BJ (cell line): Measurements from ENCODE around the gene TMEM225B. TPM values are rescaled to one million over a fixed set of nuclear protein-coding genes. Genes with fewer than 3 reads are reported as not detected.

Experiments used
- CTCF ChIA-PET: fragments of 350-600 bp; formaldehyde crosslinking; extraction: SDS; loops from one replicate; lab custom pipeline; 2021; ENCODE audit warnings: antibody characterized with exemption, inconsistent platforms; lab: Yijun Ruan, JAX
- POLR2A ChIA-PET: fragments of 300-600 bp; sonication (Branson Sonifier 250); formaldehyde crosslinking; extraction: SDS; loops from one replicate; lab custom pipeline; 2021; ENCODE audit warnings: antibody characterized with exemption; lab: Charles Lee
- DNase-seq: peaks from one replicate; pipeline ENCODE4 v3.0.0-alpha.2; 2011; ENCODE audit warnings: low read depth
- H3K27me3 ChIP-seq: 2 replicates; pipeline ENCODE4 v1.6.0; 2011; ENCODE audit warnings: low read length; ENCODE audit not compliant: control insufficient read depth, insufficient read depth
- H3K36me3 ChIP-seq: 2 replicates; pipeline ENCODE4 v1.5.1; 2011; ENCODE audit warnings: low read length; ENCODE audit not compliant: control insufficient read depth, insufficient read depth
- H3K4me3 ChIP-seq: 2 replicates; pipeline ENCODE4 v1.5.1; 2011; ENCODE audit warnings: low read depth, mild to moderate bottlenecking, control low read depth, low read length
- CTCF ChIP-seq: IDR thresholded peaks from 2 replicates; pipeline ENCODE4 v1.5.1; 2011; ENCODE audit warnings: low read depth, mild to moderate bottlenecking, control low read depth, inconsistent platforms, low read length, moderate library complexity; ENCODE audit not compliant: insufficient read depth
- polyA plus RNA-seq: library from polyadenylated mRNA; depleted of rRNA; stranded (reverse); fragments of >200 nt; gene quantifications from 2 replicates; pipeline ENCODE4 v1.2.3, GENCODE V29; 2011

The TMEM225B gene
- polyA plus RNA-seq, 1 experiment = 1.2 TPM

- Histone ChIP-seq H3K36me3 (no peaks in the 10 kb centered on the region), H3K27me3 (peaks cover 5% of the 10 kb centered on the region), H3K4me3 (no peak overlapping the region)
- POLR2A ChIA-PET = no interaction called here
- DNase-seq = no peak
- CTCF ChIA-PET = no interaction called here
- no peak for TF ChIP-seq CTCF
Observed at GRCh38 chr7:99605527-99605926, 7.5 kb downstream of the TMEM225B start.

DNA sequence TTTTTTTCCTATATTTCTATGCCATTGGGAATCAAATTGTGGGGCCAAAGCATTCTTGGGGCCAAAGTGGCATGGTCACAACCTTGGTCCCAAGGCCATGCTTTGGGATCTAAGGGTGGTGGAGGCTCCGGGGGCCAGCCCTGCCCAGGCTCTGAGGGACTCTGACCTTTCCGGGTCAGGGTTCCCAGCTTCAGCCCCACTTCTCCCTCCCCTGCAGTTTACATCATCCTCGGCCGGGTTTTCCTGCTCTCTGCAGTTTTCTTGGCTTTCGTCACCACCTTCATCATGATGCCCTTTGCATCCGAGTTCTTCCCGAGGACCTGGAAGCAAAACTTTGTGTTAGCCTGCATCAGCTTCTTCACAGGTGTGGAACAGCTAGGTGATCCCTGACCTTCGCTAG is 8.5 kb downstream of the TMEM225B start:
- no peak for DNase-seq
- Histone ChIP-seq H3K4me3 (no peak overlapping the region), H3K36me3 (no peaks in the 10 kb centered on the region), H3K27me3 (peaks cover 5% of the 10 kb centered on the region)
- ChIA-PET POLR2A (no interaction called here), CTCF (no interaction called here)
- TF ChIP-seq CTCF = no peak

DNA sequence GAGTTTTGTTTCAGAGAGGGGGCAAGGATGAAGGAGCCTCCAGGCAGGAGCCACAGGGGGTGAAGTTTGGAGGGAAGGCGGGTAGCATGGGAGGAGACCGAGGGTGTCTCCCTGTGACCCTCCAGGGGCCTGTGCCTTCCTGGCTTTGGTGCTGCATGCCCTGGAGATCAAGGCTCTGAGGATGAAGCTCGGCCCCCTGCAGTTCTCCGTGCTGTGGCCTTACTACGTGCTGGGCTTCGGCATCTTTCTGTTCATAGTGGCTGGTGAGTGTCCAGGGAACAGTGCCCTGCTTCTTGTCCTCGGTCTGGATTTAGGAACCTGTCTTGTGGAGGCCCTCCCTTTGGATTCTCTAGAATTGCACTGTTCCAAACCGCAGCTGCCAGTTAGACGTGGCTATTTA is 9.5 kb downstream of the TMEM225B start:
- POLR2A ChIA-PET = no interaction called here
- Histone ChIP-seq H3K4me3 (no peak overlapping the region), H3K27me3 (peaks cover 5% of the 10 kb centered on the region), H3K36me3 (no peaks in the 10 kb centered on the region)
- TF ChIP-seq CTCF = no peak
- DNase-seq = no peak
- CTCF ChIA-PET = no interaction called here

DNA sequence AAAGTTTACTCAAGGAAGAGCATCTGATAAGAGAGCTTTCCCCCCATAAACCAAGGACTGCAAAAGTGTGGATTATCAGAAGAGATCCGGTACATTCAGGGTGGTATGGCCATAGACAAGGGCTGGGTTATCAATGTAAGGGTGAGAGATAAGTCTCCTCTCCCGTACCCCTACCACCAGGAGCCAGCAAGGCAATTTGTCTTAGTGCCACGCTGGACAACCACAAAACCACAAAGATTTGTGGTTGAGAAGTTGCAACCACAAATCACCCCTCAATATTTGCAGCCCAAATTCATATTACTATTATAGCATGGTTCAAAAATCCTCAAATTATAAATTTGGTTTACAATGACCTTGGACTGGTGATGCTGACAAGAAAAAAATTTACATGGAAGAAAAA is 16.4 kb downstream of the TMEM225B start:
- H3K27me3 ChIP-seq = peaks cover 2% of the 10 kb centered on the region; the same call in 1 of the 2 replicates
- peaks cover under 1% of the 10 kb centered on the region; the same call in 1 of the 2 replicates for H3K36me3 ChIP-seq
- ChIA-PET POLR2A (no interaction called here), CTCF (no interaction called here)
- no peak for DNase-seq
- no peak for TF ChIP-seq CTCF
- H3K4me3 ChIP-seq = no peak overlapping the region

DNA sequence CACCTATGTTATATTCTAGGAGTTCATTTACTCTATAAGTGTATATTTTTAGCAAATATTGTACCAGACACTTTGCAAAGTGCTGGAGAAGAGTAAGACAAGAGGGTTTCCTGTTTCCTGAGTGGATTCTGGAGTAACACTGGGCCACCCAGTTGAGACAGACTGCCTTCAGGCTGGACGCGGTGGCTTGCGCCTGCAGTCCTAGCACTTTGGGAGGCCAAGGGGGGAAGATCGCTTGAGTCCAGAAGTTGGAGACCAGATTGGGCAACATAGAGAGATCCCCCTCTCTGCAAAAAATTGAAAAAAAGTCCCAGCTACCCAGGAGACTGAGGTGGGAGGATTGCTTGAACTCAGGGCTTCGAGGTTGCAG is 17.9 kb downstream of the TMEM225B start:
- Histone ChIP-seq H3K36me3 (peaks cover 10% of the 10 kb centered on the region), H3K4me3 (peak overlapping the region; percentile 95), H3K27me3 (no peaks in the 10 kb centered on the region)
- no peak for DNase-seq
- TF ChIP-seq CTCF = no peak
- POLR2A ChIA-PET = no interaction called here
- CTCF ChIA-PET = interaction anchor here (0.6 to 1.6 kb wide), 3 partner anchors 9 to 58 kb away, joined by 3 to 4 read pairs (median 4); no protein-coding TSS in a partner anchor
